ENCODE measurements around the gene ZNHIT6.

The ZNHIT6 gene

GRCh38 chr1:85617633-85618100 is 90.6 kb downstream of the ZNHIT6 start:
- DNase-seq, result no peak
- H3K27me3 ChIP-seq, result no peaks in the 10 kb centered on the region
- no peak overlapping the region for H3K4me3 ChIP-seq (ENCODE audit: low read depth, low read length)
- no peak for TF ChIP-seq CTCF (IDR thresholded peaks at IDR 0.05; ENCODE audit: low read depth, low read length)
- no peaks in the 10 kb centered on the region for H3K9me3 ChIP-seq
- no peaks in the 10 kb centered on the region for H3K36me3 ChIP-seq
- no peaks in the 10 kb centered on the region for H3K4me1 ChIP-seq

- DNase-seq, result no peak
- TF ChIP-seq CTCF (IDR thresholded peaks at IDR 0.05; ENCODE audit: low read depth, low read length), result no peak
- no peak overlapping the region for H3K4me3 ChIP-seq (ENCODE audit: low read depth, low read length)
- H3K36me3 ChIP-seq, result no peaks in the 10 kb centered on the region
- H3K27me3 ChIP-seq, result no peaks in the 10 kb centered on the region
- H3K9me3 ChIP-seq, result no peaks in the 10 kb centered on the region
- H3K4me1 ChIP-seq, result no peaks in the 10 kb centered on the region
Observed at GRCh38 chr1:85616736-85617135, 91.5 kb downstream of the ZNHIT6 start.

- H3K36me3 ChIP-seq, result no peaks in the 10 kb centered on the region
- H3K4me3 ChIP-seq (ENCODE audit: low read depth, low read length), result no peak overlapping the region
- no peaks in the 10 kb centered on the region for H3K4me1 ChIP-seq
- no peak for TF ChIP-seq CTCF (IDR thresholded peaks at IDR 0.05; ENCODE audit: low read depth, low read length)
- no peaks in the 10 kb centered on the region for H3K27me3 ChIP-seq
- no peak for DNase-seq
- H3K9me3 ChIP-seq, result no peaks in the 10 kb centered on the region
Observed at GRCh38 chr1:85616364-85616705, 91.9 kb downstream of the ZNHIT6 start.

- Histone ChIP-seq H3K36me3 (no peaks in the 10 kb centered on the region), H3K4me3 (ENCODE audit: low read depth, low read length) (no peak overlapping the region), H3K9me3 (no peaks in the 10 kb centered on the region), H3K4me1 (no peaks in the 10 kb centered on the region), H3K27me3 (no peaks in the 10 kb centered on the region)
- no peak for DNase-seq
- TF ChIP-seq CTCF (IDR thresholded peaks at IDR 0.05; ENCODE audit: low read depth, low read length), result no peak
Observed at GRCh38 chr1:85615586-85616363, 92.5 kb downstream of the ZNHIT6 start.

- Histone ChIP-seq H3K36me3 (no peaks in the 10 kb centered on the region), H3K9me3 (no peaks in the 10 kb centered on the region), H3K4me3 (ENCODE audit: low read depth, low read length) (no peak overlapping the region), H3K4me1 (no peaks in the 10 kb centered on the region), H3K27me3 (no peaks in the 10 kb centered on the region)
- DNase-seq, result no peak
- TF ChIP-seq CTCF (IDR thresholded peaks at IDR 0.05; ENCODE audit: low read depth, low read length), result peak; percentile 28
Observed at GRCh38 chr1:85612704-85613361, 95.4 kb downstream of the ZNHIT6 start.

- Histone ChIP-seq H3K4me1 (no peaks in the 10 kb centered on the region), H3K9me3 (no peaks in the 10 kb centered on the region), H3K4me3 (ENCODE audit: low read depth, low read length) (no peak overlapping the region), H3K27me3 (no peaks in the 10 kb centered on the region), H3K36me3 (no peaks in the 10 kb centered on the region)
- no peak for TF ChIP-seq CTCF (IDR thresholded peaks at IDR 0.05; ENCODE audit: low read depth, low read length)
- no peak for DNase-seq
Observed at GRCh38 chr1:85611856-85612255, 96.4 kb downstream of the ZNHIT6 start.
